Measurements from ENCODE around the gene ITGA5.

GRCh38 chr12:54377797-54378515 is 41.1 kb downstream of the ITGA5 start:
- TF ChIP-seq, protein P1, sequence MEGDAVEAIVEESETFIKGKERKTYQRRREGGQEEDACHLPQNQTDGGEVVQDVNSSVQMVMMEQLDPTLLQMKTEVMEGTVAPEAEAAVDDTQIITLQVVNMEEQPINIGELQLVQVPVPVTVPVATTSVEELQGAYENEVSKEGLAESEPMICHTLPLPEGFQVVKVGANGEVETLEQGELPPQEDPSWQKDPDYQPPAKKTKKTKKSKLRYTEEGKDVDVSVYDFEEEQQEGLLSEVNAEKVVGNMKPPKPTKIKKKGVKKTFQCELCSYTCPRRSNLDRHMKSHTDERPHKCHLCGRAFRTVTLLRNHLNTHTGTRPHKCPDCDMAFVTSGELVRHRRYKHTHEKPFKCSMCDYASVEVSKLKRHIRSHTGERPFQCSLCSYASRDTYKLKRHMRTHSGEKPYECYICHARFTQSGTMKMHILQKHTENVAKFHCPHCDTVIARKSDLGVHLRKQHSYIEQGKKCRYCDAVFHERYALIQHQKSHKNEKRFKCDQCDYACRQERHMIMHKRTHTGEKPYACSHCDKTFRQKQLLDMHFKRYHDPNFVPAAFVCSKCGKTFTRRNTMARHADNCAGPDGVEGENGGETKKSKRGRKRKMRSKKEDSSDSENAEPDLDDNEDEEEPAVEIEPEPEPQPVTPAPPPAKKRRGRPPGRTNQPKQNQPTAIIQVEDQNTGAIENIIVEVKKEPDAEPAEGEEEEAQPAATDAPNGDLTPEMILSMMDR (IDR thresholded peaks at IDR 0.05; ENCODE audit: insufficient read depth, low read length, poor library complexity, severe bottlenecking), result no peak
- TF ChIP-seq EZH2phosphoT487 (conservative IDR thresholded peaks at IDR 0.05; ENCODE audit: low read length), result no peak
